Glomerular endothelial cell (primary cell): ENCODE data around the gene ITGA11. TPM values are rescaled to one million over a fixed set of nuclear protein-coding genes. Genes with fewer than 3 reads are reported as not detected.

Experiments used
- DNase-seq: peaks from one replicate; pipeline ENCODE4 v3.0.0-alpha.2; 2011; ENCODE audit warnings: low read depth, low spot score; ENCODE audit errors: extremely low read depth
- total RNA-seq: library from RNA; depleted of rRNA; stranded (reverse); fragments of >200 nt; gene quantifications from 2 replicates; pipeline ENCODE4 v1.2.3, GENCODE V29; 2015

Gene ITGA11
- total RNA-seq, 1 donor from 2014 or later, result 54.2 TPM

DNA sequence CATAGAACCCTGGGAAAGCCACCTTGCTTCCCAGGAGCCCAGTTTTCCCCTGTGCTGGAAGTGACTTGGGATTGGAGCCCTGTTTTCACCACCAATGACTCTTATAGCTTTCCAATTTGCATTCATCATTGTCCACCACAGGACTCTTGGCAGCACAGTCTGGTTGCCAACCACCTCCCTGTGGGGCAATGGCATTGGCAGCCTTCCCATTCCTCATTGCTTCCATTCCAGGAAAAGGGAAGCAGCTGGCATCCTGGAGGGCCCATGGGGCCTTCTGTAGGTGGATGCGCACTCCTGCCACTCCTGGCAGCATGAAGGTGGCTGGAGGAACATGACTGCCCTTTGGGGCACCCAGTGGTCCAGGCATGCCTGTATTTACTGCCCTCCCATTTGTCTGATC is 96.7 kb downstream of the ITGA11 start:
- no peak for DNase-seq

DNA sequence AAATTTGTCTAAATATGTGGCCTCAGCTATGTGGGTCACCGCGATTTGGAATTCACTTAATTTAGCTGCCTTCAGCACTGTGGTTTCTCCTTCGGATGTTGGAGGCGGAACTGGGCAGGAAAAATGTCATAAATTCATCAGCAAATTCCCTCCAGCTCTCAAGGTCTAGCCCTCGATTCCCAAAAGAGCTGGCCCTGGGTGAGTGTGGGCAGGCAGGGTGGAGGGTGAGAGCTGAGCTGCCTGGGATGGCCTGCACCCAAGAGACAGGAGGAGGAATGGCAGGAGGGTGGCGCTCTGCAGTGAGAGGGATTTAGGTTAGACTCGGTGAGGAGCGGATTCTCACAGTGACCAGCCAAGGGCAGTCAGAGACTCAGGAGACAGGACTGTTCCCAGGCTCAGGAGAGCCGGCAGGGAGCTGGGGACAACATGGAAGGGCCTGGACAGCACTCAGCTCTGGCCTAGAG is 97.3 kb downstream of the ITGA11 start:
- DNase-seq, result no peak

- DNase-seq, result no peak
Observed at GRCh38 chr15:68333775-68334470, 98.0 kb downstream of the ITGA11 start.

DNA sequence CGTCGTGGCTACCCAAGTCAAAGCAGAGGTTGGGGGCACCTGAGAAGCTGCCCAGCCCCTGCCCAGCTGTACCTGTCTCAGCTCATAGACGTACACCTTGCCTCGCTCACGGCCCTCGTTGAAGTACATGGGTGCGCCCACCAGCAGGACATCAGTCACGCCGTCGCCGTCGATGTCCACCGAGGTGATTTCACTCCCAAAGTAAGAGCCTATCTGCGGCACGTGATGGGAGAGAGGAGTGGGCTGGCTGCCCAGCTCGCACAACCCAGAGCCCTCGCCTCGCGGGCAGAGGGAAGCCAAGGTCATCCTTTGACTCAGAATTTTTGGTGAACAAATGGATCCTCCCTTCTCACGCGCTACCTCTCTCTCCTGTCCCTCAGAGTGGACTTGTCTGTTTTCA is 99.7 kb downstream of the ITGA11 start:
- DNase-seq, result no peak

- no peak for DNase-seq
Observed at GRCh38 chr15:68330901-68331300, 101.1 kb downstream of the ITGA11 start.

DNA sequence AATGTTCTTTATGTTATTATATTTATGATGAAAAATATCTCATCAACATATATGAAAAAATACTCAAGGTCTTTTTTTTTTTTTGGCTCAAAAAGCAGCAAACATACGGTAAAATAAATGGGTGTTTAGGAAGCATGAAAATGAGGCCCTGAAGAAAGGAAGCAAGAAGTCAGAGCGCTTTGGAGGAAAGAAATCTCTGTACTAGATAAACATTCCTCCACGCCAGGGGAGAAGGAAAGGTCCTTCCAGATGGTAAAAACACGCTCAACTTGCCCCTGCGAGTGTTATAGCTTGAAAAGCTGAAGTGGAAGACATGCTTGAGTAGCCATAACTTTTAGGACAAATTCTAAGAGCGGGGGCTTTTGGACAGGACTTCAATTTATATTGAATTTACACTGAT is 101.5 kb downstream of the ITGA11 start:
- no peak for DNase-seq

DNA sequence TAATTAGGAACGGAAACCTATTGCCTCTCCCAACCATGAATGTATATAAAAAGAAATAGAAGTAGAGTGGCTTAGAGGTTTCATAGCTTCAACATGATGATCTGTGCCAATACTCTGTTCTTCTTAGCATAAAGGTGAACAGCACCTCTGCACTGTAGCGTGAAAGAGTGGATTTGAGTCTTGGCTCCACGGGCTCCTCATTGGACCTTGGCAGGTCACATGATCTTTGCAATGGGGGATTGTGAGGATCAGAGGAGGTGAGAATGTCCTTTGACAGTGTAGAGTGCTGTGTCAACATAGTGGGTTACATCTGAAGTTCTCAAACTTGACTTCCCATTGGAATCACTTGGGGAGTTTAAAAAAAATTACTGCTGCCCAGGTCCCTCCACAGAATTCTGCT is 103.0 kb downstream of the ITGA11 start:
- DNase-seq, result no peak

DNA sequence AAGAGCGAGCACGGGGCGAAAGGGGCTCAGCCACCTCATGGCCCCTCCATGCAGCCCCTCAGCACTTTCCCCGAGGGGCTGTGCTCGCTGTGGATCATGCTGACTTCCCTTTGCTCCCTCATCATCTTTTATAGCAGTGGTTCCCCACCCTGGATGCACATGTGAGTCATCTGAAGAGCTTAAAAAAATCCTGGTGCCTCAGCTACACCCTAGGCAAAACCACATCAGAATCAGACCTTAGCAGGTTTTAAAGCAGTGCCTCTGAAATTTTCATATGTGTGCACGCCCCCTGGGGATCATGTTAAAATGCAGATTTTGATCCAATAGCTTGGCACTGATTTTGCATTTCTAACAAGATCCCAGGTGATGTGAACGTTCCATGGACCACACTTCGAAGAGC is 103.5 kb downstream of the ITGA11 start:
- no peak for DNase-seq

DNA sequence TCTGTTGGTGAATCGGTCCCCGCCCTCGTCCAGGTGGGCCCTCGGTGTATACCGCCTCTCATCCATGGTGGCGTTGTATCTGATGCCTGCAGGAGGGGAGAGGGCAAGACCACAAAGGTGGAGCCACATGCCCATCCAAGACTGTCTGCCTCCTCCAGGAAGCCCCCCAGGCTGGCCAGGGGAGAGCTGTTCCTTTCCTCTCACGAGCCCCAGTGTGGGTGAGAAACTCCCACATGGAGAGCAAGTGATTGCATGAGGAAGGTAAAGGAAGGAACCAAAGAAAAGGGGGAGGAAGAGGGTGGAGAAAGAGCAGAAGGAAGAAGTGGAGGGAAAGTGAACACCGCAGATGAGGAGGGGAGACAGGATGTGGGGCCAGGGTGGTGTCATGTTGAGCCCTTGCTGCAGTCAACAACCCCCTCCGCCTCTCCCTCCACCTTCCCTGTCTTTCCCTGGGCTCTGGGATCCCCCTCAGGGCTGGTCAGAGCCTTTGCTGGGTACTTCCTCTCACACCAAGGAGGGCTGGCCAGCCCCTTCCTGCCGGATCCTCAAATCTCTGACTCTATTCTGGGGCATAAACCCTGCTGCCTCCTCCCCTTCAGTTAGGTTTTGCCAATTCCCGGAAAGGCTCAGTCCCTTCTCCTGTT is 105.1 kb downstream of the ITGA11 start:
- DNase-seq, result no peak

GRCh38 chr15:68325726-68326125 is 106.2 kb downstream of the ITGA11 start:
- no peak for DNase-seq

- DNase-seq, result no peak
Observed at GRCh38 chr15:68322796-68323195, 109.2 kb downstream of the ITGA11 start.

DNA sequence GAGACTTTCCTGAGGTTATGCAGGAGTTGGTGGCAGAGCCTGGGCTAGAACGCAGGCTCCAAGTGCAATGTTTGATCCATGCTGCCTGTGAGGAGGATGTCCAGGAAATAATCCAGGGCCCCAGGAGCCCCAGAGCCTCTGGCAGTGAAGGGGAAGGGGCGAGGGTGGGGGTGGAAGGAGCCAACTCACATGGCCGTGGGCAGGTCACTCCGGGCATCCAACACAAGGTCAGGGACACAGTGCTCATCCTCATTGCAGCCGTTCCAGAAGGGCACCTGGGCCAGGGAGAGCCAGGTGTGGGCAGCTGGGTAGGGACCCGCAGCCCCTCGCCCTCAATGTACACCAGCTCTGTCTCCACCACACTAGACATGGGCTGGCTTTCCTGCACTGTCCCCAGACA is 110.7 kb downstream of the ITGA11 start:
- DNase-seq, result no peak

- no peak for DNase-seq
Observed at GRCh38 chr15:68319997-68320396, 112.0 kb downstream of the ITGA11 start.

DNA sequence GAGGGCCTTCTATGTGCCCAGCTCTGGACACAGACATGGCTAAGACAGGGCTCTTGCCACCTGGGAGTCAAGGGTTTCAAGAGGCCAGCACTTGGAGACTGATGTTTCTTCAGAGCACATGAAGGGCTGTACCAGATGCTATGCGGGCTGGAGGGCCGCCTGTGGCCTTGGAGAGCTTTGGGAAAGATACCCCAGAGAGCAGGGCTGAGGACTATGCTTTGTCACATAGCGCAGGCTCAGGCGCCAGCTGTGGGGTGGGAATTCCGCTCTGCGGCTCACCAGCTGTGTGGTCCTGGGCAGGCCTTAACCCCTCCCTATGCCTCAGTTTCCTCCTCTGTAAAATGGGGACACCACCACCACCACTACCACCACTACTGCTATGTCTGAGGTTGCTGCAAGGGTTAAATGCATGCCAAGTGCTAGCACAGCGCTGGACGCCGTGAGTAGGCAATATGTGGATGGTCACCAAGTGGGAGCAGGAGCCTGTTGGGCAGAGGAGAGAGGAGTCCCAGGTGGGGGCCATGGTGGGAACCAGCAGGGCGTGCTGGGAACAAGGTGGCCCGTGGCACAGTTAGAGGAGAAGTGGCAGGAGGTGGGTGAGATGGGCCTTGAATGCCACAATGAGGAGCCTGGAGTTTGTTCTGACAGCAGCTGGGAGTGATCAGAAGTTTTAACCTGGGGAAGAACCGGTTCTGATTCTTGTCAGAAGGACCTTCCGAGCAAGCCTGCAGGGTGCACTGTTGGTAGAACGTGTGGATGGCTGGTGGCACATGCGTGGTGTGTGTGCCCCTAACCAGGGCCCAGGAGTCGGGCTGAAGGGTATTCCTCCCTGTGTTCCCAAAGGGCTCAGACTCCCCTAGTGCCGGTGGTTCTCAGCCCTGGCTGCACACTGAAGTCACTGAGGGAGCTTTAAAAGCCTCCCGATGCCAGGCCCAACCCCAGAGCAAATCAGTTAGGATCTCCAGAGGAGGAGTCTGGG is 112.7 kb downstream of the ITGA11 start:
- DNase-seq, result no peak

DNA sequence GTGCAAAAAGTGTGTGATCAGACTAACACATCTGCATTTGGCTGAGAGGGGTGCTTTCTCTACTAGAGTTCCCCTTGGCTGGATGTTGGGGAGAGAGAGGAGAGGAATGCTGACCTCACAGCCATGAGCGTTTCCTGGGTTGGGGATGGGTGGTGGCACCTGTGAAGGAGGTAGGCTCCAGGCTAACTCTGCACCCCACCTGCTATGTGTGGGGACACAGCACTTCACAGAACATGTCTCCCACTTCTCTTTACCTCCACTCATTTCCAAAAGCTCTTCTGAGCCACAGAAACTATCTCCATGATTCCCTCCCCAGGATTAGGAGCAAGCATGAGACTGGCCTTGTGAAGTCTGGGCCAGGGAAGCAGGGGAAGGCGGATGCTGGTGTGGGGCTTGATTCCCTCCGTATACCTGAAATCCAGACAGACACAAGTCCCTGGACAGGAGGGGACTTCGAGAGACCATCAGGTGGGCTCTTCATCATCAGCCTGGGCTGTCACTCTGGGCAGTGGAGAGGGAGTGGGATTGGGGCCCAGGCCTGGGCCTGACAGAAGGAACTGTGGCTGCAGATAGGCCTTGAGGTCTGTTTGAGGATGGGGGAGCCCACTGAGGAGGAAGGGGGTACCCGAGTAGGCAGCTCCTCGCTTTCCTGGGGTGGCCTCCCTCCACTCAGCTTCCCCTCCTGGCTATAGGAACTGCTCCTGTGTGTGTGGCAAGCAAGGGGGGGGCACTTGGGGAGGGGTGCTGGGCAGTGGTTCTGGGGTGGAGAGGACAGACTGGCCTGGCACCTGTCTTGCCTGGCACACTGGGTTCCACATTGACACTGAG is 113.7 kb downstream of the ITGA11 start:
- no peak for DNase-seq

DNA sequence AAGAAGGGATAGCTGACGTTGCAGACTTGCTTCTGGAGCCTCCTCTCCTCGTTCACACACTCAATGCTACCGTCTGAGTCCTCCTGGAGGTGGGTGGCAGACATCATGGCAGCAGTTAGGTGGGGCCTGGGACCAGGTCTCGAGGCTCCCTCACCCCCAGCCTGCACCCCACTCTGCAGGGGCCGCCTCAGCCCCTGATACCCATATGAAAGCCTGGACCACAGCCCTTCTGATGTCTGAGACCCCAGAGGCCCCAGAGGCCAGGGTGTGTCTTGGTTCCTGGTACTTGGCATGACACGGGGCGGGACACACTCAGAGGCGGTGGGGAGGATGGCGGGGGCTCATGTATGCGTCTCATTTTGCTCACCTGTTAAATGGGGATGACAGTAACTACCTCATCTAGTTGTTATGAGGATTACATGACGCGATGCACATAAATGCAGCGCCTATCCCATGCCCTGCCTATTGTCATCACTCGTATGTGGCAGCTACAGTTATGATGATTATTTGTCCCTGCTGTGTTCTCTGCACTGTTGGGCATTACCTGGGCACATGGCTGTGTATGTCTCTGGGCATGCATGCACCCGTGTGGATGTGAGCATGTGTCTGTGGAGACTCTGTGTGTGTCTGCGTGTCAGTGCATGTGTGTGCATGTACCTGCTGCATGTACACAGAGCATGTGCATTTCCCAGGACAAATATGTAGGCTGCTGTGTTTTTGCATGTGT is 114.5 kb downstream of the ITGA11 start:
- no peak for DNase-seq

GRCh38 chr15:68316061-68316804 is 115.7 kb downstream of the ITGA11 start:
- DNase-seq, result no peak

DNA sequence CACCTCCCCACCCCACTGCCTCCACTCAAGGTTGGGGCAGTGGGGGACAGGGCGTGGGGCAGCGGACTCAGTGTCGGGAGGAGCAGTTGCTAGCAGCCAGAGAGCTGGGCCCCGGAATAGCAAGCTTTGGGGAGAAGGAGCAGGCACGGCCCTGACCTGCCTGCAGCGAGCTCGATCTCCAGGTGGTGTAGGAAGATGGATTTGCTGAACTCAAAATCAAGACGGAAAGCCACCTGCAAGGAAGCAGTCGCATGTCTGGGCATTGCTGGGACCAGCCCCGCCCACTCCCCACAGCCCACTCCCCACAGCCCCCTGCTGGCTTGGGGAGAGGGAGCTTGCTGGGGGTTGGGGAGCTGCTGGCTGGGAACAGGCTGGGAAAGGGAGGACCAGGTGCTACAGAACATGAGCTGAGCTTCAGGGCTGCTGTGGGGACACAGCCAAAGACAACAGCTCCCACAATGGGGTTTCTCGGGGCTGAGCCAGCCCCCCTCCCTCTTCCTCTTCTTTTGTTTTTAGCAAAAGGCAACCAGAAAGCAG is 116.4 kb downstream of the ITGA11 start:
- no peak for DNase-seq

DNA sequence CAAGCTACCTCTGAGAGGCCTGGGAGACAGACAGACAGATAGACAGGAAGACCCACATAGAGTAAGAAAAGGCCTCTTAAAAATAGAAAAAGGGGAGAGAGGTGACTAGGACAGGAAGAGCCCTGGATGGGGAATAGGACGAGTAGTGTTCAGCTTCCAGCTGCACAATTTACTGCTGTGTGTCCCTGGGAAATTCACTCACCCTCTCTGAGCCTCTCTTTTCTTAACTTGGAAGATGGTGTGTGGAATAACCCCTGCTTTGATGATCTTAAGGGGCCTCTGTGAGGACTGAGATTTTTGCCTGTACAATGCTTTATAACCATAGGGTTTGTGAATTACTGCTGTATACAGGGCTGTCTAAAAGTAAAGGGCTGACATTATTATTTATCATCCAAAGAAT is 116.9 kb downstream of the ITGA11 start:
- no peak for DNase-seq
